Kidney epithelial cell (primary cell): ENCODE results near the gene BATF2. TPM values are rescaled to one million over a fixed set of nuclear protein-coding genes. Genes with fewer than 3 reads are reported as not detected.

Experiments
- DNase-seq: peaks from one replicate; pipeline ENCODE4 v3.0.0-alpha.2; 2010; ENCODE audit warnings: low read depth
- H3K27me3 ChIP-seq: 2 replicates; pipeline ENCODE4 v1.6.0; 2011; ENCODE audit warnings: low read length; ENCODE audit not compliant: control insufficient read depth, insufficient read depth
- H3K36me3 ChIP-seq: 2 replicates; pipeline ENCODE4 v1.5.1; 2011; ENCODE audit warnings: low read length; ENCODE audit not compliant: control insufficient read depth, insufficient read depth
- H3K4me3 ChIP-seq: 2 replicates; pipeline ENCODE4 v1.5.1; 2011; ENCODE audit warnings: low read depth, mild to moderate bottlenecking, control low read depth, low read length
- total RNA-seq: library from RNA; depleted of rRNA; stranded (reverse); fragments of >200 nt; gene quantifications from 2 replicates; pipeline ENCODE4 v1.2.3, GENCODE V29; 2015
- TF ChIP-seq, protein P1 (sequence below): IDR thresholded peaks from 2 replicates; pipeline ENCODE4 v1.5.1; 2011; ENCODE audit warnings: mild to moderate bottlenecking, moderate library complexity, low read length, control low read depth, inconsistent platforms; ENCODE audit not compliant: insufficient read depth, poor library complexity, severe bottlenecking

Gene BATF2
- 1.1 and 7.3 TPM in 2 replicates for total RNA-seq

DNA sequence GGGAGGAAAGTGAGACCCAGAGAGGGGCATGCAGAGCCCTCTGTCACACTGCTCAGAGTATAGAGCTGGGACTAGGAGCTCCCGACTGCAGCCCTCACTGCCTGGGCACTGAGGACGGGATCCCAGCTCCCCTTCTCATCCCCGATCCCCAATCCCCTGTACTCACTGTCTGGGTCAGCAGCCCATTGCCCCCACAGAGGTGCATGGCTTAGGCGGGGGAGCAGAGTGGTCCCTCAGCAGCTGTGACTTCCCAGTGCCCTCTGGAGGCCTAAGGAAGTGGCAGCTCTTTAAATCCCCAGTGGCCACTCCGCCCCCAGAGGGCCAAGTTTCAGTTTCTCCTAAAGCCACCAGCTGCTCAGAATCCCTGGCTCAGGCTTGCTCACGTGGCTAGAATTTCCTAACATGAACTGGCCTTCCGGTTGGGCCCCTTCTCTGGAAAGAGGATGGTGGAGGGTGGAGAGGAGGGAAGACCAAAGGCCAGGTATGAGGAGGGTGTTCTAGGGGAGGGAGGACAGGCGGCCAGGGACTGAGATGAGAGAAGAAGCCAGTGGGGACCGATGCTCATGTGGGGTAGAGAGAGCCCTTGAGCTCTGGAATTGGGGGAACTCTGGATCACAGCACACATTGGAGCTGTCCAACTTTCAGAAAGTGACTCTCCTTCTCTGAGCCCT lies at the start of gene BATF2:
Gene BATF2 (minus strand): TSS at position 262 of the 671 bp plus-strand sequence. CDS start 57 bp downstream, at position 205.
- no peak for DNase-seq
- TF ChIP-seq, protein P1, sequence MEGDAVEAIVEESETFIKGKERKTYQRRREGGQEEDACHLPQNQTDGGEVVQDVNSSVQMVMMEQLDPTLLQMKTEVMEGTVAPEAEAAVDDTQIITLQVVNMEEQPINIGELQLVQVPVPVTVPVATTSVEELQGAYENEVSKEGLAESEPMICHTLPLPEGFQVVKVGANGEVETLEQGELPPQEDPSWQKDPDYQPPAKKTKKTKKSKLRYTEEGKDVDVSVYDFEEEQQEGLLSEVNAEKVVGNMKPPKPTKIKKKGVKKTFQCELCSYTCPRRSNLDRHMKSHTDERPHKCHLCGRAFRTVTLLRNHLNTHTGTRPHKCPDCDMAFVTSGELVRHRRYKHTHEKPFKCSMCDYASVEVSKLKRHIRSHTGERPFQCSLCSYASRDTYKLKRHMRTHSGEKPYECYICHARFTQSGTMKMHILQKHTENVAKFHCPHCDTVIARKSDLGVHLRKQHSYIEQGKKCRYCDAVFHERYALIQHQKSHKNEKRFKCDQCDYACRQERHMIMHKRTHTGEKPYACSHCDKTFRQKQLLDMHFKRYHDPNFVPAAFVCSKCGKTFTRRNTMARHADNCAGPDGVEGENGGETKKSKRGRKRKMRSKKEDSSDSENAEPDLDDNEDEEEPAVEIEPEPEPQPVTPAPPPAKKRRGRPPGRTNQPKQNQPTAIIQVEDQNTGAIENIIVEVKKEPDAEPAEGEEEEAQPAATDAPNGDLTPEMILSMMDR = peak; percentile 56
- Histone ChIP-seq H3K4me3 (no peak within 1 kb of the TSS), H3K27me3 (no peaks in the 10 kb centered on the region), H3K36me3 (no peaks in the 10 kb centered on the region)

GRCh38 chr11:65045728-65046127 lies 49.0 kb upstream of the BATF2 start:
- Histone ChIP-seq H3K4me3 (no peak overlapping the region), H3K27me3 (peaks cover 2% of the 10 kb centered on the region), H3K36me3 (peaks cover 3% of the 10 kb centered on the region)
- TF ChIP-seq, protein P1 = no peak
- DNase-seq = no peak

- TF ChIP-seq, protein P1 = no peak
- Histone ChIP-seq H3K4me3 (no peak overlapping the region), H3K27me3 (peaks cover 2% of the 10 kb centered on the region), H3K36me3 (peaks cover 3% of the 10 kb centered on the region)
- no peak for DNase-seq
Observed at GRCh38 chr11:65045061-65045460, 48.3 kb upstream of the BATF2 start.

DNA sequence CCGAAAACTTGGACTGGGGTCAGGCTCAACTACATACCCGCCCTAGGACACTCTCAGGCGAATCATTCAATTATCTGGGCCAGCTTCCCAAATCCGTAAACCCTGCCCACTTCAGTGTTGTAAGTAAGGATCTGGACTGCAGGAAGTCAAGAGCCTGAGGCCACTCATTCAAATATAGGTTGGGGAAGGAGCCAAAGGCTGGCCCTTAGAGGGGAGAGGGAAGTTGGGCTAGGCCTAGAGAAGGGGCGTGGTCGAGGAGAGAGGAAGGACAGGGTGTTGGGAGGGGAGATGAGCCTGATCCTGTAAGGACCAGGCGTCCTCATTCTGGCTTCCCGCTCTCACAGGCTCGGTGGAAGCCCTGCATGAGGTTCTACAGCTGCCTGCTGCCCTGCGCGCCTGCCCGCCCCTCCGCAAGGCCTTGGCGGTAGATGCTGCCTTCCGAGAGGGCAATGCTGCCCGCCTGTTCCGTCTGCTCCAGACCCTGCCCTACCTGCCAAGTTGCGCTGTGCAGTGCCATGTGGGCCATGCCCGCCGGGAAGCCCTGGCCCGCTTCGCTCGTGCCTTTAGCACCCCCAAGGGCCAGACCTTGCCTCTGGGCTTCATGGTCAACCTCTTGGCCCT lies 47.2 kb upstream of the BATF2 start:
- H3K36me3 ChIP-seq = peaks cover 3% of the 10 kb centered on the region
- peaks cover 2% of the 10 kb centered on the region for H3K27me3 ChIP-seq
- H3K4me3 ChIP-seq = no peak overlapping the region
- no peak for DNase-seq
- TF ChIP-seq, protein P1 = no peak

DNA sequence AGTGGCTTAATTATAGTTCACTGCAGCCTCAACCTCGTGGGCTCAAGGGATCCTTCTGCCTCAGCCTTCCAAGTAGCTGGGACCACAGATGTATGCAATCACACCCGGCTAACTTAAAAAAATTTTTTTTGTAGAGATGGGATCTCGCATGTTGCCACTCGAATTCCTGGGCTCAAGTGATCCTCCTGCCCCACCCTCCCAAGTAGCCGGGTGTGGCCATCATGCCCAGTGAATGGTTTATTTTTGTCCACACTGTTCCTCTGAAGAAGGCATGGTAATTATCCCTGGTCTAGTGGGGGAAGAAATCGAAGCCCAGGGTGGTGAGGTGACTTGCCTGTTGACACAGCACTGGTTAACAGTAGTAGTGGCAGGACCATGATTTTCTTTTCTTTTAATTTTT lies 46.1 kb upstream of the BATF2 start:
- Histone ChIP-seq H3K4me3 (no peak overlapping the region), H3K36me3 (peaks cover 3% of the 10 kb centered on the region), H3K27me3 (peaks cover 2% of the 10 kb centered on the region)
- DNase-seq = no peak
- TF ChIP-seq, protein P1 = no peak
